Measurements from ENCODE around the gene PSMD10. TPM values are rescaled to one million over a fixed set of nuclear protein-coding genes. Genes with fewer than 3 reads are reported as not detected.

Gene PSMD10
- total RNA-seq, 4 donors from 2014 or later, result 32.9 to 46.1 (median 37.8) TPM

GRCh38 chrX:108123591-108124366, 32.4 kb upstream of the PSMD10 start:
- no peak for DNase-seq (ENCODE audit: low spot score in 2 of 2)
- Histone ChIP-seq H3K27ac (no peak overlapping the region), H3K9me3 (no peaks in the 10 kb centered on the region), H3K36me3 (peaks cover 0 to 8% (median 0%) of the 10 kb centered on the region in 3 donors), H3K4me3 (no peak overlapping the region), H3K27me3 (peaks cover 0 to 12% of the 10 kb centered on the region in 2 donors), H3K4me1 (peaks cover 0 to 4% (median 0%) of the 10 kb centered on the region in 4 donors)
- no peak for TF ChIP-seq CTCF (IDR thresholded peaks at IDR 0.05)
- no peak for TF ChIP-seq POLR2A (IDR thresholded peaks at IDR 0.05)
- TF ChIP-seq EP300 (IDR thresholded peaks at IDR 0.05), result no peak
- WGBS, 2 donors, result 82 to 97% methylated on average over 3 of the region's 3 CpGs

GRCh38 chrX:108122748-108123147, 31.4 kb upstream of the PSMD10 start:
- H3K27ac ChIP-seq, result no peak overlapping the region
- DNase-seq (ENCODE audit: low spot score in 2 of 2), result no peak
- H3K9me3 ChIP-seq, result no peaks in the 10 kb centered on the region
- peaks cover 0 to 4% (median 0%) of the 10 kb centered on the region in 4 donors for H3K4me1 ChIP-seq
- H3K27me3 ChIP-seq, result peaks cover 0 to 19% of the 10 kb centered on the region in 2 donors
- no peak overlapping the region for H3K4me3 ChIP-seq
- peaks cover 0 to 4% (median 0%) of the 10 kb centered on the region in 3 donors for H3K36me3 ChIP-seq
- TF ChIP-seq EP300 (IDR thresholded peaks at IDR 0.05), result no peak
- 36 to 61% methylated on average over 2 of the region's 2 CpGs for WGBS, 2 donors

- H3K27me3 ChIP-seq, result peaks cover 0 to 24% of the 10 kb centered on the region in 2 donors
- no peak overlapping the region for H3K4me3 ChIP-seq
- H3K36me3 ChIP-seq, result no peaks in the 10 kb centered on the region
- 38 to 61% methylated on average over 3 of the region's 3 CpGs for WGBS, 2 donors
- no peak for DNase-seq (ENCODE audit: low spot score in 2 of 2)
- no peak overlapping the region for H3K27ac ChIP-seq
- TF ChIP-seq CTCF (IDR thresholded peaks at IDR 0.05), result no peak
- TF ChIP-seq EP300 (IDR thresholded peaks at IDR 0.05), result no peak
- TF ChIP-seq POLR2A (IDR thresholded peaks at IDR 0.05), result no peak
- no peaks in the 10 kb centered on the region for H3K9me3 ChIP-seq
- peaks cover 0 to 4% (median 0%) of the 10 kb centered on the region in 4 donors for H3K4me1 ChIP-seq
Measured at GRCh38 chrX:108121291-108121690, 29.9 kb upstream of the PSMD10 start.

- Histone ChIP-seq H3K9me3 (no peaks in the 10 kb centered on the region), H3K36me3 (no peaks in the 10 kb centered on the region), H3K27ac (no peak overlapping the region), H3K4me3 (no peak overlapping the region), H3K27me3 (peaks cover 0 to 15% of the 10 kb centered on the region in 2 donors), H3K4me1 (peaks cover 0 to 4% (median 0%) of the 10 kb centered on the region in 4 donors)
- TF ChIP-seq EP300 (IDR thresholded peaks at IDR 0.05) (no peak), POLR2A (IDR thresholded peaks at IDR 0.05) (no peak), CTCF (IDR thresholded peaks at IDR 0.05) (no peak)
- WGBS, 2 donors, result 56 to 64% methylated on average over 3 of the region's 3 CpGs
- no peak for DNase-seq (ENCODE audit: low spot score in 2 of 2)
Measured at GRCh38 chrX:108117988-108118387, 26.6 kb upstream of the PSMD10 start.

- H3K9me3 ChIP-seq, result no peaks in the 10 kb centered on the region
- no peak for TF ChIP-seq EP300 (IDR thresholded peaks at IDR 0.05)
- TF ChIP-seq CTCF (IDR thresholded peaks at IDR 0.05), result no peak
- no peak for TF ChIP-seq POLR2A (IDR thresholded peaks at IDR 0.05)
- no peak for DNase-seq (ENCODE audit: low spot score in 2 of 2)
- H3K36me3 ChIP-seq, result no peaks in the 10 kb centered on the region
- H3K4me1 ChIP-seq, result no peaks in the 10 kb centered on the region
- peaks cover 0 to 15% of the 10 kb centered on the region in 2 donors for H3K27me3 ChIP-seq
- no peak overlapping the region for H3K27ac ChIP-seq
- H3K4me3 ChIP-seq, result no peak overlapping the region
Measured at GRCh38 chrX:108114541-108114940, 23.2 kb upstream of the PSMD10 start.
